DMS53 treated with DMSO at 0.1 percent for 48 hours (cell line): ENCODE results near the gene INAFM2.
A peak's percentile ranks its signal among the peaks of the same experiment; 100 is the strongest.

ENCODE experiments used
- DNase-seq: peaks from one replicate; lab custom pipeline; 2025; ENCODE audit not compliant: unreplicated experiment; lab: John Stamatoyannopoulos, UW

Gene INAFM2

GRCh38 chr15:40323239-40323952 is at the start of gene INAFM2:
Gene INAFM2, plus strand, starts transcription at chr15:40323692. Its CDS starts 364 bp downstream, at chr15:40324056.
- peak; percentile 84 for DNase-seq

GRCh38 chr15:40274350-40275274 is 48.9 kb upstream of the INAFM2 start:
- DNase-seq = peak; percentile 73

DNA sequence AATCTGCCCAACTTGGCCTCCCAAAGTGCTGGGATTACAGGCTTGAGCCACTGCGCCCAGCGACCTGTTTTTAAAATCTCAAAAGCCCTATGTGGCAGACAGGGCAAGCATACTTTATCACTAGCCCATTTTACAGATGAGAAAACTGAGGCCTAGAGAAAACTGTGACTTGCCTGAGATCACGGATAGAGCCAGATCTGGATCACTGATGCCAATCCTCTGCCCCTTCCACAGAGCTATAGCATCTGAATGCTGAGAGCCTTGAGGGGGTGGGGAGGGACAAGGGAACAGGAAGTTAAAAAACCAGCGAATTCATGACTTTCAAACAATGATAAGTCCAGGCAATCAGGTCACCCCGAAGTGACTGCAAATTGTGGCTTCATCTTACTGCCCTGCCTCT is 48.0 kb upstream of the INAFM2 start:
- no peak for DNase-seq

DNA sequence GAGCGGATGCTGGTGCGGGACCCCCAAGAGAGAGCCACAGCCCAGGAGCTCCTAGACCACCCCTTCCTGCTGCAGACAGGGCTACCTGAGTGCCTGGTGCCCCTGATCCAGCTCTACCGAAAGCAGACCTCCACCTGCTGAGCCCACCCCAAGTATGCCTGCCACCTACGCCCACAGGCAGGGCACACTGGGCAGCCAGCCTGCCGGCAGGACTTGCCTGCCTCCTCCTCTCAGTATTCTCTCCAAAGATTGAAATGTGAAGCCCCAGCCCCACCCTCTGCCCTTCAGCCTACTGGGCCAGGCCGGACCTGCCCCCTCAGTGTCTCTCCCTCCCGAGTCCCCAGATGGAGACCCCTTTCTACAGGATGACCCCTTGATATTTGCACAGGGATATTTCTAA is 47.5 kb upstream of the INAFM2 start:
- no peak for DNase-seq

DNA sequence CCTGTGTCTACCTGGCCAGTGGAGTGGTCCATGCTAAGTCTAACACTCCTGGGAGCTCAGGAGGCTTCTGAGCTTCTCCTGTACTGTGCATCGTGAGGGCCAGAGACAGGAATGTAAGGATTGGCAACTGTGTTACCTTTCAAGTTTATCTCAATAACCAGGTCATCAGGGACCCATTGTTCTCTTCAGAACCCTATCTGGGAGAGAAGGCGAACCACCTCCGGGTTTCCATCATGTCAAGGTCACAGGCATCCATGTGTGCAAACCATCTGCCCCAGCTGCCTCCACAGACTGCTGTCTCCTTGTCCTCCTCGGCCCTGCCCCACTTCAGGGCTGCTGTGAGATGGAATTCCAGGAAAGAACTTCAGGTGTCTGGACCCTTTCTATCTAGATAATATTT is 46.6 kb upstream of the INAFM2 start:
- DNase-seq = no peak

GRCh38 chr15:40277471-40277870 is 46.0 kb upstream of the INAFM2 start:
- DNase-seq = no peak

GRCh38 chr15:40278026-40278425 is 45.5 kb upstream of the INAFM2 start:
- no peak for DNase-seq

DNA sequence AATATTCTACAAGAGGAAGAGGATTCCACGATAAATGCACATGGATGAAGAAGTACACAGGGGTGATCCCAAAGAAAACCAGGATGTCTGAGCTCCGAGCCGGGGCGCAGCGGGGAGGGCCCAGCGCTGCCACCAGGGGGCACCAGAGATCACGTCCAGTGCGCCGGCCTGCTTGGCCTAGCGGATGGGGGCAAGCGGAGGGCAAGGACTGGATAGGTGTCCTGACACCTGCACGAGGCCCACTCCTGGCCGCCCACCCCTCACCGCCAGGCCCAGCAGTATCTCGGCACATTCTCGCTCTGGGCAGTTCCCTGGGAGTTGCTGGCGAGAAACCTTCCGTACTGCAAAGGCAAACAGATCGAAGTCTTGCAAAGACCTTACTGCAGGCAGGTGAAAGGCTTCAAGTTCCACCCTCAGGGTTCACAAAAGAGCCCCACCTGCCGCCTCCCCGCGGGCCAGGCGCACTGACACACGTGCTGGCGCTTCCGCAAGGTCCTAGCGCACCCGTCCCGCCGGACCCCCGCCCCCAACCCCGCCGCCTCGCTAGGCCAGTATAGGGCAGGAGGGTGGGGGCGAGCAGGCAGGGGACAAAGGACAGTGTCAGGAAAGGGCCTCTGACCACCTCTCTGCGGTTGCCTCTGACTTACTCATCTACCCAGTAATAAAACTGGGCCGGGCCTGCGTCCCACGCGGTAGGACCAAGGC is 43.9 kb upstream of the INAFM2 start:
- DNase-seq = peak; percentile 46

- DNase-seq = no peak
Observed at GRCh38 chr15:40280260-40281056, 43.0 kb upstream of the INAFM2 start.

DNA sequence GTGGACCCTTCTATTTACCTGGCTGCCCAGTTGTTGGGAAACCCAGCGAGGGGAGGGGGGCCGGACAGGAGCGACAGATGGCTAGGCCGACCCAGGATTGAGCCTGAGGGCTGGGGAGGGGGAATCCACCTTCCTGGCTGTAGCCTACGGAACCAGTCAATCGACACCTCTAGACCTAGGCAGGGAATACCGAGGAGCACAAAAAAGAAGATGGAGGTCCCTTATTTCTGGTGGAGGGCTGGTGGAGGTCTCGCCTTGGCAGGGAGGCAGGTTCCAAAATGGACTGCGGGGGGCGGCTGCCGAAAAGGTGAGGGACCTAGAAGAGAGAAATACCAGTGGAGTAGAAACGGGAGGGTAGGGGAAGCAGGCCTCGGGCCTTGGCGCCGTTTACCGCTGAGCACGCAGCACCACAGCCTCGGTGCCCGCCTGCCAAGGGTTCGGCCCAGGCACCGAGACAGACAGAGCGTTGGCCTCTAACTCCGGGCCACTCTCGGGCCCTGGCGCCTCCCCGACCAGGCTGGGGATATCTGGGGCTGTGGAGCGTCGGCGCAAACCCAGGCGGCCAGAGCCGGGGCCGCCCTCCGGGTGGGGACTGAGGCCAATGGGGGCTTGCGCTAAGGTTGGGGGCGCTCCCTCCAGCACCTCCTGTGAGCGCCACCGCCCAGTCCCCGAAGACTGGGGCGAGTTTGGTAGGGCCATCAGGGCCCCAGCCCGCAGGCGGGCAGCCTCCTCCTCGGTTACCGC is 42.3 kb upstream of the INAFM2 start:
- no peak for DNase-seq

- no peak for DNase-seq
Observed at GRCh38 chr15:40281801-40282146, 41.7 kb upstream of the INAFM2 start.

- peak; percentile 26 for DNase-seq
Observed at GRCh38 chr15:40282147-40282868, 41.2 kb upstream of the INAFM2 start.

DNA sequence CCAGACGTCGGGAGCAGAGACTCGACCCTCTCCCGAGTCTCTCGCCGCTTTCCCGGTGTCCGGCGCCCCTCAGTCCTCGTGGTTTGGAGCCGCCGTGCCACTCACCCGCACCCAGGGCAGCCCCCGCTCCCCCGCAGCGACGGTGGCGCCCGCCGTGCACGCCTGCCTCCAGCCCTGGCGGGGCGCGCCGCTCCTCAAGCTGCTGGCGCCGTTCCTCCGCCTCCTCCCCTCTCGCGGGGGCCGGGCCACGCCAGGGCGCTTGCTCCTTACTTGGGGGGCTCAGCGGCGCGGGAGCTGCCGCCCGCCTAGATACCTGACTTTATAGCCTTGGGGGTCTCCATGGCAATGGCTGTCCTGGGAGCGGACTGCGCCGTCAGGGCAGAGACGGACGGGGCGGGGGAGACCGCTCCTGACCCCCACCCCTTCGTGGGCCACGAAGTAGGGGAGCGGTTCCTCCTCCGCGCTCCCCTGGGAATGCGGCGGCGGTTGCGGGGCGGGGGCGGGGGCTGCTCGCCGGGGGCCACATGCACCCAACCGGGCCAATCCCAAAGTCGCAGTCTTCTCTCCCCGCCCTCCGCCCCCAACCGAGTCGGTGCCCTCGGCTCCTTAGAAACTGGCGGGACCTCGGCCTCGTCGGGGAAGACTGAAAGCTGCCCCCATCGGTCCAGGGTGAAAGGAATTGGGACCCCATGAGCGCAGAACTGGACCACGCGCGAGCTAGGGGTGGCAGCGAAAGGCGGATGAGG is 40.5 kb upstream of the INAFM2 start, which contains the start of gene ANKRD63:
Gene ANKRD63, minus strand, starts transcription at position 196 of the 746 bp plus-strand sequence. CDS start 478 bp downstream, outside the sequence.
- DNase-seq = no peak

GRCh38 chr15:40283615-40284300 is 39.7 kb upstream of the INAFM2 start:
- no peak for DNase-seq

- no peak for DNase-seq
Observed at GRCh38 chr15:40285151-40285550, 38.3 kb upstream of the INAFM2 start.

GRCh38 chr15:40285554-40286011 is 37.9 kb upstream of the INAFM2 start:
- no peak for DNase-seq

- no peak for DNase-seq
Observed at GRCh38 chr15:40286061-40286532, 37.4 kb upstream of the INAFM2 start.

GRCh38 chr15:40286794-40287193 is 36.7 kb upstream of the INAFM2 start:
- DNase-seq = no peak
